ENCODE measurements around the gene DEAF1.

The DEAF1 gene

GRCh38 chr11:617912-618682 is 76.9 kb downstream of the DEAF1 start:
- 97% methylated on average over 25 of the region's 25 CpGs for WGBS
- Histone ChIP-seq H3K4me1 (ENCODE audit: insufficient read depth, low read length) (peaks cover 2% of the 10 kb centered on the region; the same call in 1 of the 2 replicates), H3K27me3 (ENCODE audit: insufficient read depth, low read length) (no peaks in the 10 kb centered on the region), H3K4me3 (ENCODE audit: low read length) (no peak overlapping the region), H3K9me3 (ENCODE audit: insufficient read depth, low read depth, low read length) (no peaks in the 10 kb centered on the region), H3K27ac (ENCODE audit: low read depth, low read length) (no peak overlapping the region), H3K9ac (ENCODE audit: low read depth, low read length) (no peak overlapping the region), H3K36me3 (ENCODE audit: insufficient read depth, low read length) (peaks cover 10% of the 10 kb centered on the region)

DNA sequence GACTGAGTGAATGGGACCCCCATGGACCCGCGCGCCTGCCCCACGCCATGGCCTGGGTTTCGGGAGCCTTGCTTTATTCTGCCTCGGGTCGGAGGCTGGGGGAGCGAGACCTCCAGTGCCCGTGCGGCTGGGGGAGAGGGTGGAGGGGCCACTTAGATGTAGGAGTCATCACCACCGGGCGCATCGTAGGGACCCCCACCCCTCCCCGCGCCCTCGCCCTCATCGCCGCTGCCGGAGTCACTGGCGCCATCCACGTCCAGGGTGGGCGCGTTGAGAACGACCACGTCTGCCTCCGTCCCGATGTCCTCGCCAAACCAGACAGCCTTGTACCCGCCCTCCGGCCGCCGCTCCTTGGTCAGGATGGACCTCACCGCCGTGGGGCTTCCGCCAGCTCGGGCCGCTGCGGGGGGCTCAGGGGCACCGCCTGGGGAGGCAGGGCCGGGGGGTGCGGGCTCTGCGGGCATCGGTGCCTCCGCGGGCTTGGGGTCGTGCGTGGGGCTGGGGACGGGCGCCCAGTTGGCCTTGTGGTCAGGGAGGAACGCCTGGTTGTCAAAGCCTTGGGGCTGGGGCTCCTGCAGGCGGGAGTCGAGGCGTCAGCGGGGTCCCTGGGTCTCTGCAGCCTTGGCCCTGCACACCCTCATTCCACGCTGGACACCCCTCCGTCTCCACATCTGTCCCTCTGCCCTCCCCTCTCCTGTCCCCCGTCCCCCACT is 77.7 kb downstream of the DEAF1 start:
- WGBS: 95% methylated on average over 57 of the region's 57 CpGs

GRCh38 chr11:616320-617198 is 78.5 kb downstream of the DEAF1 start:
- Histone ChIP-seq H3K36me3 (ENCODE audit: insufficient read depth, low read length) (peaks cover 25% of the 10 kb centered on the region), H3K4me3 (ENCODE audit: low read length) (peak overlapping the region; percentile 70), H3K9me3 (ENCODE audit: insufficient read depth, low read depth, low read length) (no peaks in the 10 kb centered on the region), H3K27ac (ENCODE audit: low read depth, low read length) (no peak overlapping the region), H3K9ac (ENCODE audit: low read depth, low read length) (peak overlapping the region; percentile 79; the same call in 1 of the 2 replicates), H3K4me1 (ENCODE audit: insufficient read depth, low read length) (peaks cover 2% of the 10 kb centered on the region; the same call in 1 of the 2 replicates), H3K27me3 (ENCODE audit: insufficient read depth, low read length) (no peaks in the 10 kb centered on the region)
- WGBS: 91% methylated on average over 39 of the region's 39 CpGs

More for the DNA sequence above, 77.7 kb downstream of the DEAF1 start:
- H3K36me3 ChIP-seq (ENCODE audit: insufficient read depth, low read length): peaks cover 17% of the 10 kb centered on the region
- H3K9ac ChIP-seq (ENCODE audit: low read depth, low read length): no peak overlapping the region
- H3K27ac ChIP-seq (ENCODE audit: low read depth, low read length): no peak overlapping the region
- no peaks in the 10 kb centered on the region for H3K27me3 ChIP-seq (ENCODE audit: insufficient read depth, low read length)
- no peaks in the 10 kb centered on the region for H3K9me3 ChIP-seq (ENCODE audit: insufficient read depth, low read depth, low read length)
- H3K4me1 ChIP-seq (ENCODE audit: insufficient read depth, low read length): peaks cover 2% of the 10 kb centered on the region; the same call in 1 of the 2 replicates
- H3K4me3 ChIP-seq (ENCODE audit: low read length): no peak overlapping the region

GRCh38 chr11:615504-616319 is 79.3 kb downstream of the DEAF1 start, which contains the start of gene IRF7:
Gene IRF7 (minus strand): TSS chr11:615950. CDS start chr11:615364, 586 bp downstream.
- Histone ChIP-seq H3K4me3 (ENCODE audit: low read length) (peak within 1 kb of the TSS; percentile 70), H3K9ac (ENCODE audit: low read depth, low read length) (peak within 1 kb of the TSS; percentile 79), H3K9me3 (ENCODE audit: insufficient read depth, low read depth, low read length) (no peaks in the 10 kb centered on the region), H3K4me1 (ENCODE audit: insufficient read depth, low read length) (peaks cover 2% of the 10 kb centered on the region; the same call in 1 of the 2 replicates), H3K27ac (ENCODE audit: low read depth, low read length) (peak within 1 kb of the TSS; percentile 84), H3K36me3 (ENCODE audit: insufficient read depth, low read length) (peaks cover 34% of the 10 kb centered on the region), H3K27me3 (ENCODE audit: insufficient read depth, low read length) (no peaks in the 10 kb centered on the region)
- WGBS: 10% methylated on average over 66 of the region's 66 CpGs

DNA sequence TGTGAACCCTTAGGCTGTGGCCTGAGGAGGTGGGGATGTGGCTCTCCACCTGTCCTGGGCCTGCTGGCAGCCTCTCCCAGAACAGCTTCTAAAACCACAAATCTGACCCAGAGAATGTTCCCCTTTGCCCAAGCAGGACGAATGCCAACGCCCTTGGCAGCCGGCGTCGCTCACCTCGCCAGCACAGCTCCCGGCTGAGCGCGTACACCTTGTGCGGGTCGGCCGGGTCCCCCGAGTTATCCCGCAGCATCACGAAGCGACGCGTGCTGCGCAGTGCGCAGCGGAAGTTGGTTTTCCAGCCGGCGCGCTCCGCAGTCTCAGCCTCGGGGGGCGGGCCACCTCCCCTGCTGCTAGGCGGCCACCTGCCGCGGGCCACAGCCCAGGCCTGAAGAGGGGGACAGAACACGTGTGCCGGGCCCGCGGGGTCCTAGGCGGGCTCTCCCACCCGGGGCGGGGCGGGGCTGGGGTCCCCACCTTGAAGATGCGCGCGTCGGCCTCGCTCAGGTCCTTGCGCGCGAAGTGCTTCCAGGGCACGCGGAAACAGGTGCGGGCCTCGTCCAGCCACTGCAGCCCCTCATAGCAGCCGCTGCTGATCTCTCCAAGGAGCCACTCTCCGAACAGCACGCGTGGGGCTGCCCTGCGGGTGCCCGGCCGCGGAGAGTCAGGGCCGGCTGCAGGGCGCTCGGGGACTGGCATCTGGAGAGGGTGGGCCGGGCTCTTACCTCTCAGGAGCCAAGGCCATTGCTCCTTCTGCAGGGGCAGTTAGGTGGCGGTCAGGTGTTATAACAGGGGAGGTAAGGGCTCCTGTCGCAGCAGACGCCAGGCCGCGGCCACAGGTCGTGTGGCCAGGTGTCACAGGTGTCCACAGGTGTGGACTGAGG is 80.2 kb downstream of the DEAF1 start:
- Histone ChIP-seq H3K4me1 (ENCODE audit: insufficient read depth, low read length) (peaks cover 2% of the 10 kb centered on the region; the same call in 1 of the 2 replicates), H3K36me3 (ENCODE audit: insufficient read depth, low read length) (peaks cover 42% of the 10 kb centered on the region), H3K27ac (ENCODE audit: low read depth, low read length) (peak overlapping the region; percentile 84), H3K27me3 (ENCODE audit: insufficient read depth, low read length) (no peaks in the 10 kb centered on the region), H3K9ac (ENCODE audit: low read depth, low read length) (peak overlapping the region; percentile 79), H3K9me3 (ENCODE audit: insufficient read depth, low read depth, low read length) (no peaks in the 10 kb centered on the region), H3K4me3 (ENCODE audit: low read length) (peak overlapping the region; percentile 70)
- 87% methylated on average over 68 of the region's 68 CpGs for WGBS

- Histone ChIP-seq H3K36me3 (ENCODE audit: insufficient read depth, low read length) (peaks cover 48% of the 10 kb centered on the region), H3K9ac (ENCODE audit: low read depth, low read length) (no peak overlapping the region), H3K9me3 (ENCODE audit: insufficient read depth, low read depth, low read length) (no peaks in the 10 kb centered on the region), H3K4me3 (ENCODE audit: low read length) (no peak overlapping the region), H3K27ac (ENCODE audit: low read depth, low read length) (no peak overlapping the region), H3K27me3 (ENCODE audit: insufficient read depth, low read length) (no peaks in the 10 kb centered on the region), H3K4me1 (ENCODE audit: insufficient read depth, low read length) (peaks cover 2% of the 10 kb centered on the region; the same call in 1 of the 2 replicates)
- 86% methylated on average over 13 of the region's 14 CpGs for WGBS
Observed at GRCh38 chr11:614021-614622, 80.9 kb downstream of the DEAF1 start.

DNA sequence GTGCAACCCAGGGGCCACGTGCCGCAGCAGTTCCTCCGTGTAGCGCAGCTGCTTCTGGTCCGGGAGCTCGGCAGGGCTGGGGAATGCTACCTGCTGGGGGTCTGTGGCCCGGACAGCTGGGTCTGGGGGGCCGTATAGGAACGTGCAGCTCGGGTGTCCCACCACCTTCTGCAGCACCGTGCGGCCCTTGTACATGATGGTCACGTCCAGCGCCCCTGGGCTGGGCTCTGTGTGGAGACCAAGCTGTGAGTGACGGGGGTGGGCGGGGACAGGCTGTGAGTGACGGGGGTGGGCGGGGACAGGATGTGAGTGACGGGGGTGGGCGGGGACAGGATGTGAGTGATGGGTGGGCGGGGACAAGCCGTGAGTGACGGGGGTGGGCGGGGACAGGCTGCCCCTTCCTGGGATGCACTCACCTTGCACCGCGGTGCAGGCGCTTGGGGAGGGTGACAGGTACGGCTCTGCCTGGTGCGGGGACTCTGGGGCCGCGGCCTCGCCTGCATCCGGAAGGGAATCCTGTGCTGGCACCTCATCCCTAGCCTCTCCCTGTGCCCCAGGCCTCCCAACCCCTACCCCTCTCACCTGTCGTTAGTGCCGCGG is 81.6 kb downstream of the DEAF1 start:
- Histone ChIP-seq H3K27ac (ENCODE audit: low read depth, low read length) (no peak overlapping the region; the same call in 1 of the 2 replicates), H3K27me3 (ENCODE audit: insufficient read depth, low read length) (no peaks in the 10 kb centered on the region), H3K36me3 (ENCODE audit: insufficient read depth, low read length) (peaks cover 55% of the 10 kb centered on the region), H3K9ac (ENCODE audit: low read depth, low read length) (no peak overlapping the region), H3K4me1 (ENCODE audit: insufficient read depth, low read length) (peaks cover 2% of the 10 kb centered on the region; the same call in 1 of the 2 replicates), H3K9me3 (ENCODE audit: insufficient read depth, low read depth, low read length) (no peaks in the 10 kb centered on the region), H3K4me3 (ENCODE audit: low read length) (no peak overlapping the region)
- WGBS: 34% methylated on average over 34 of the region's 36 CpGs

DNA sequence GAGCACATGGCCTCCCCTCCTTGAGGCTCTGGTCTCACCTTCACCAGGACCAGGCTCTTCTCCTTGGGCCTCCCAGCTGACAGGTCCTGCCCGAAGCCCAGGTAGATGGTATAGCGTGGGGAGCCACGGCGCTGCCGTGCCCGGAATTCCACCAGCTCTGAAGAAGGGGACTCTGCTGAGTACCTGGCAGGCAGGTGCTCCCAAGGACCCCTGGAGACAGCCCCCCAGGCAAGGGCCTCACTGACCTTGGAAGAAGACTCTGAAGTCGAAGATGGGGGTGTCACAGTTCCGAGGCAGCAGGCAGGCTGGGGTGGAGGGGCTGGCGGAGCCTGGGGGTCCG is 82.1 kb downstream of the DEAF1 start:
- H3K36me3 ChIP-seq (ENCODE audit: insufficient read depth, low read length): peaks cover 55% of the 10 kb centered on the region
- WGBS: 95% methylated on average over 10 of the region's 10 CpGs

More for the DNA sequence above, 82.1 kb downstream of the DEAF1 start:
- no peak overlapping the region for H3K9ac ChIP-seq (ENCODE audit: low read depth, low read length)
- no peaks in the 10 kb centered on the region for H3K9me3 ChIP-seq (ENCODE audit: insufficient read depth, low read depth, low read length)
- H3K4me3 ChIP-seq (ENCODE audit: low read length): no peak overlapping the region
- H3K4me1 ChIP-seq (ENCODE audit: insufficient read depth, low read length): peaks cover 2% of the 10 kb centered on the region; the same call in 1 of the 2 replicates
- no peaks in the 10 kb centered on the region for H3K27me3 ChIP-seq (ENCODE audit: insufficient read depth, low read length)
- no peak overlapping the region; the same call in 1 of the 2 replicates for H3K27ac ChIP-seq (ENCODE audit: low read depth, low read length)
